ENCODE measurements around the gene AP2A2. TPM values are rescaled to one million over a fixed set of nuclear protein-coding genes. Genes with fewer than 3 reads are reported as not detected.

Gene AP2A2
- total RNA-seq, 2 experiments from 2014 or later, result 40.1 to 54.0 TPM

DNA sequence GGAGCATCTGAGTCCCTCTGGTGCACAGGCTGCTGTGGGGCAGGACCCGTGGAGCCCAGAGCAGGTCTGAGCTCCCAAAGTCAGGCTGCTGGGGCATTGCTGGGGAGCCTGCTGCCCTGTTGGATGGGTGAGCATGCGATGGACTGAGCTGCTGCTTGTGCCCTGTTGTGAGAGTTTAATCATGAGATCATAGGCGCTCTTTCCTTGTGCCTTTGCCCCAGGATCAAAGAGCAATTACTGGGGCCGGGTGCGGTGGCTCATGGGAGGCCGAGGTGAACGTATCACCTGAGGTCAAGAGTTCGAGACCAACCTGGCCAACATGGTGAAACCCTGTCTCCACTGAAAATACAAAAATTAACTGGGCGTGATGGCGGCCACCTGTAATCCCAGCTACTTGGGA, 73.3 kb downstream of the AP2A2 start:
- no peak for DNase-seq
- Mint-ChIP-seq H3K4me1 (ENCODE audit: low read depth) (peaks cover 10% of the 10 kb centered on the region), H3K4me3 (no peak overlapping the region), H3K27me3 (ENCODE audit: low read depth) (no peaks in the 10 kb centered on the region), H3K9me3 (ENCODE audit: insufficient read depth) (no peaks in the 10 kb centered on the region), H3K27ac (no peak overlapping the region), H3K36me3 (ENCODE audit: low read depth) (peaks cover 19% of the 10 kb centered on the region)
- POLR2A ChIA-PET, result no interaction called here
- ATAC-seq, result no peak
- CTCF ChIA-PET, result no interaction called here

- no peak for ATAC-seq
- Mint-ChIP-seq H3K36me3 (ENCODE audit: low read depth) (peaks cover 14% of the 10 kb centered on the region), H3K27ac (no peak overlapping the region), H3K4me1 (ENCODE audit: low read depth) (peaks cover 7% of the 10 kb centered on the region), H3K27me3 (ENCODE audit: low read depth) (no peaks in the 10 kb centered on the region), H3K4me3 (no peak overlapping the region), H3K9me3 (ENCODE audit: insufficient read depth) (no peaks in the 10 kb centered on the region)
- CTCF ChIA-PET, result no interaction called here
- DNase-seq, result no peak
- POLR2A ChIA-PET, result no interaction called here
These were observed 74.9 kb downstream of the AP2A2 start for GRCh38 chr11:1000357-1001278.

- H3K9me3 Mint-ChIP-seq (ENCODE audit: insufficient read depth), result no peaks in the 10 kb centered on the region
- DNase-seq, result no peak
- no peak for ATAC-seq
- H3K4me3 Mint-ChIP-seq, result no peak overlapping the region
- no peaks in the 10 kb centered on the region for H3K27me3 Mint-ChIP-seq (ENCODE audit: low read depth)
- H3K27ac Mint-ChIP-seq, result no peak overlapping the region
- CTCF ChIA-PET, result no interaction called here
- POLR2A ChIA-PET, result no interaction called here
- H3K4me1 Mint-ChIP-seq (ENCODE audit: low read depth), result no peaks in the 10 kb centered on the region
- peaks cover 8% of the 10 kb centered on the region for H3K36me3 Mint-ChIP-seq (ENCODE audit: low read depth)
These were observed 76.1 kb downstream of the AP2A2 start for GRCh38 chr11:1001617-1002405.

GRCh38 chr11:1002406-1002984, 76.8 kb downstream of the AP2A2 start:
- CTCF ChIA-PET, result no interaction called here
- no peak overlapping the region for H3K4me3 Mint-ChIP-seq

GRCh38 chr11:1003159-1003558, 77.5 kb downstream of the AP2A2 start:
- POLR2A ChIA-PET, result no interaction called here
- ATAC-seq (no peak), DNase-seq (no peak)
- H3K36me3 Mint-ChIP-seq (ENCODE audit: low read depth), result peaks cover 8% of the 10 kb centered on the region
- no peak overlapping the region for H3K27ac Mint-ChIP-seq
- CTCF ChIA-PET, result no interaction called here
- H3K4me1 Mint-ChIP-seq (ENCODE audit: low read depth), result no peaks in the 10 kb centered on the region
- no peaks in the 10 kb centered on the region for H3K27me3 Mint-ChIP-seq (ENCODE audit: low read depth)
- no peaks in the 10 kb centered on the region for H3K9me3 Mint-ChIP-seq (ENCODE audit: insufficient read depth)
- no peak overlapping the region for H3K4me3 Mint-ChIP-seq

More at GRCh38 chr11:1002406-1002984, 76.8 kb downstream of the AP2A2 start:
- Mint-ChIP-seq H3K27ac (peak overlapping the region; percentile 46), H3K4me1 (ENCODE audit: low read depth) (no peaks in the 10 kb centered on the region), H3K9me3 (ENCODE audit: insufficient read depth) (no peaks in the 10 kb centered on the region), H3K27me3 (ENCODE audit: low read depth) (no peaks in the 10 kb centered on the region), H3K36me3 (ENCODE audit: low read depth) (peaks cover 8% of the 10 kb centered on the region)
- DNase-seq, result no peak
- POLR2A ChIA-PET, result no interaction called here
- ATAC-seq, result no peak

DNA sequence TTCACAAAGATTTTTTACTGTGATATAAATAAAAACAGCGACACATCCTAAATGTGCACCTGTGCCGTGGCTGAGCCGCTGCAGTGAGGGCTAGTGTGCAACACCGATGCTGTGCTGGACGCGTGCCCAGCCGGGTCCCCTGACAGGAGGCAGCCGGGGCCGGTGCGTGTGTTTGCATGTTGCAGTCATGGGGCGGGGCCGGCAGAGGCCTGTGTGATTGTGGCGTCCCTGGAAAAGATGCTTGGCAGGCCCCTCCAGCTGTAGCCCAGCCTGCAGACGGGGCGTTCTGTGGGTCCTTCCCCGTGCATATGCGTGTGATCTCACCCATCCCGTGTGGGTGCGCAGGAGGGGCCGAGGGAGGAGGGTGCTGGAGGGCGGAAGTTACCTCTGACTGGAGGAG, 80.3 kb downstream of the AP2A2 start:
- Mint-ChIP-seq H3K36me3 (ENCODE audit: low read depth) (peaks cover 15% of the 10 kb centered on the region), H3K9me3 (ENCODE audit: insufficient read depth) (no peaks in the 10 kb centered on the region), H3K27ac (no peak overlapping the region), H3K27me3 (ENCODE audit: low read depth) (no peaks in the 10 kb centered on the region), H3K4me3 (no peak overlapping the region), H3K4me1 (ENCODE audit: low read depth) (no peaks in the 10 kb centered on the region)
- ChIA-PET CTCF (no interaction called here), POLR2A (no interaction called here)
- DNase-seq (no peak), ATAC-seq (no peak)

- ATAC-seq, result no peak
- ChIA-PET CTCF (no interaction called here), POLR2A (no interaction called here)
These were observed 81.1 kb downstream of the AP2A2 start for GRCh38 chr11:1006762-1007161.

DNA sequence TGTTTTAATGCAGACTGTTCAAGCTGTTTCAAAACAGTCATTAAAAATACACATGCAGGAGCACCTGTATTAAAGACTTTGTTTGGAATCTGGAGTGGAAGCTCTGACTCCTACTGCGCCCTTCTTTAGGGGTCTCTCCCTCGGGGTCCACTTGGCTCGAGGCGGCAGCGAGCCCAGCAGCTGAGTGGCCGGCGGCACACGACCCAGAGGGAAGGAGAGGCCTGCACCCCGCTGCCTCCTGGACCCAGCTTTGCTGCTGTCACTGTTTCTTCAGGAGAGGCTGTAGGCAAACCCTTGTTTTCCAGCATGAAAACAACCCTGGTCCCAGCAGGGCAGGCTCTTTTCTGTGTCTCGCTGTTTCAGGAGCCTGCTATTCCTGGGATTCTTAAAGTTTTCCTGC, 81.6 kb downstream of the AP2A2 start:
- Mint-ChIP-seq H3K27me3 (ENCODE audit: low read depth) (no peaks in the 10 kb centered on the region), H3K27ac (no peak overlapping the region), H3K4me1 (ENCODE audit: low read depth) (no peaks in the 10 kb centered on the region), H3K36me3 (ENCODE audit: low read depth) (peaks cover 10% of the 10 kb centered on the region), H3K9me3 (ENCODE audit: insufficient read depth) (no peaks in the 10 kb centered on the region), H3K4me3 (no peak overlapping the region)
- POLR2A ChIA-PET, result interaction anchor here (0.6 kb wide), 1 partner anchor 898 kb away, joined by 3 read pairs; no protein-coding TSS in a partner anchor
- ATAC-seq (no peak), DNase-seq (no peak)
- CTCF ChIA-PET, result no interaction called here

More at GRCh38 chr11:1006762-1007161, 81.1 kb downstream of the AP2A2 start:
- Mint-ChIP-seq H3K4me1 (ENCODE audit: low read depth) (no peaks in the 10 kb centered on the region), H3K36me3 (ENCODE audit: low read depth) (peaks cover 13% of the 10 kb centered on the region), H3K4me3 (no peak overlapping the region), H3K27ac (no peak overlapping the region), H3K27me3 (ENCODE audit: low read depth) (no peaks in the 10 kb centered on the region), H3K9me3 (ENCODE audit: insufficient read depth) (no peaks in the 10 kb centered on the region)
- DNase-seq, result no peak

GRCh38 chr11:1008001-1008802, 82.5 kb downstream of the AP2A2 start:
- Mint-ChIP-seq H3K27me3 (ENCODE audit: low read depth) (no peaks in the 10 kb centered on the region), H3K27ac (no peak overlapping the region), H3K36me3 (ENCODE audit: low read depth) (peaks cover 10% of the 10 kb centered on the region), H3K4me1 (ENCODE audit: low read depth) (no peaks in the 10 kb centered on the region), H3K4me3 (no peak overlapping the region), H3K9me3 (ENCODE audit: insufficient read depth) (no peaks in the 10 kb centered on the region)
- ChIA-PET POLR2A (no interaction called here), CTCF (no interaction called here)
- no peak for ATAC-seq
- no peak for DNase-seq

DNA sequence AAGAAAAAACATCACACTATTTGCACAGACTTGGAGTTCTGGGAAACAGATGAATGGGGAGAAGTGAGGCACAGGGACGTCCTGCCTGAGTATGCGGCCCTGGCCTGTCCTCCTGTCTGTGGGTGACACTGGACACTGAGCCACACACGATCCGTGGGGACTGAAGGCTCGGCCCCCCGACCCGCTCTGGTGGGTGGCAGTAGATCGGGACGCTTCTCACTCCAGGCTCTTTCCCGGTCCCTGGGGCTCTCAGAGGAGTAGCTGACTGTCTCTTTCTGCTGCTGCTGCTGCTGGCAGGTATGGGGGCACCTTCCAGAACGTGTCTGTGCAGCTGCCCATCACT, 83.1 kb downstream of the AP2A2 start:
- H3K36me3 Mint-ChIP-seq (ENCODE audit: low read depth), result peaks cover 7% of the 10 kb centered on the region
- no peak for DNase-seq
- no peak for ATAC-seq
- no peak overlapping the region for H3K4me3 Mint-ChIP-seq
- H3K27me3 Mint-ChIP-seq (ENCODE audit: low read depth), result no peaks in the 10 kb centered on the region
- no peaks in the 10 kb centered on the region for H3K9me3 Mint-ChIP-seq (ENCODE audit: insufficient read depth)
- no peak overlapping the region for H3K27ac Mint-ChIP-seq
- no peaks in the 10 kb centered on the region for H3K4me1 Mint-ChIP-seq (ENCODE audit: low read depth)
- POLR2A ChIA-PET, result no interaction called here
- CTCF ChIA-PET, result no interaction called here

GRCh38 chr11:1009371-1009770, 83.7 kb downstream of the AP2A2 start:
- no peak for ATAC-seq

More at GRCh38 chr11:1009371-1009770, 83.7 kb downstream of the AP2A2 start:
- Mint-ChIP-seq H3K27ac (no peak overlapping the region), H3K4me1 (ENCODE audit: low read depth) (no peaks in the 10 kb centered on the region), H3K36me3 (ENCODE audit: low read depth) (peaks cover 7% of the 10 kb centered on the region), H3K9me3 (ENCODE audit: insufficient read depth) (no peaks in the 10 kb centered on the region), H3K27me3 (ENCODE audit: low read depth) (no peaks in the 10 kb centered on the region), H3K4me3 (no peak overlapping the region)
- DNase-seq, result no peak
- ChIA-PET POLR2A (no interaction called here), CTCF (no interaction called here)

All from activated CD8-positive, alpha-beta T cell treated with anti-CD3 and anti-CD28 coated beads, Interleukin-2, amount 10 ng/mL, durations not matched to agents 7 days and 5 days (primary cell).